Measurements from ENCODE around the gene KRT10.

Gene KRT10

GRCh38 chr17:40803617-40804082 is 18.8 kb downstream of the KRT10 start:
- peak; percentile 68 for DNase-seq (ENCODE audit: low spot score)

- no peak for DNase-seq (ENCODE audit: low spot score)
Observed at GRCh38 chr17:40801157-40801556, 21.3 kb downstream of the KRT10 start.

GRCh38 chr17:40800381-40800780 is 22.0 kb downstream of the KRT10 start:
- no peak for DNase-seq (ENCODE audit: low spot score)

GRCh38 chr17:40799859-40800258 is 22.6 kb downstream of the KRT10 start, which contains the start of gene KRT28:
Gene KRT28 (minus strand): TSS chr17:40799959. CDS start chr17:40799893, 66 bp downstream.
- DNase-seq (ENCODE audit: low spot score), result no peak

- no peak for DNase-seq (ENCODE audit: low spot score)
Observed at GRCh38 chr17:40796846-40797245, 25.6 kb downstream of the KRT10 start.

- DNase-seq (ENCODE audit: low spot score), result no peak
Observed at GRCh38 chr17:40795019-40795667, 27.3 kb downstream of the KRT10 start.

- DNase-seq (ENCODE audit: low spot score), result no peak
Observed at GRCh38 chr17:40794466-40794865, 27.9 kb downstream of the KRT10 start.

GRCh38 chr17:40793832-40794231 is 28.6 kb downstream of the KRT10 start:
- DNase-seq (ENCODE audit: low spot score), result no peak

GRCh38 chr17:40791787-40792436 is 30.5 kb downstream of the KRT10 start:
- DNase-seq (ENCODE audit: low spot score), result no peak

GRCh38 chr17:40791111-40791510 is 31.3 kb downstream of the KRT10 start:
- no peak for DNase-seq (ENCODE audit: low spot score)

- no peak for DNase-seq (ENCODE audit: low spot score)
Observed at GRCh38 chr17:40782450-40782849, 40.0 kb downstream of the KRT10 start, which contains the start of gene KRT27. Gene KRT27 (minus strand): TSS chr17:40782550. CDS start chr17:40782493, 57 bp downstream.

GRCh38 chr17:40779181-40779909 is 43.1 kb downstream of the KRT10 start:
- peak; percentile 4 for DNase-seq (ENCODE audit: low spot score)

- no peak for DNase-seq (ENCODE audit: low spot score)
Observed at GRCh38 chr17:40778461-40778860, 44.0 kb downstream of the KRT10 start.

- no peak for DNase-seq (ENCODE audit: low spot score)
Observed at GRCh38 chr17:40777971-40778370, 44.4 kb downstream of the KRT10 start.

GRCh38 chr17:40777459-40777858 is 45.0 kb downstream of the KRT10 start:
- DNase-seq (ENCODE audit: low spot score), result no peak

- DNase-seq (ENCODE audit: low spot score), result no peak
Observed at GRCh38 chr17:40775945-40776344, 46.5 kb downstream of the KRT10 start.

- no peak for DNase-seq (ENCODE audit: low spot score)
Observed at GRCh38 chr17:40772101-40772500, 50.3 kb downstream of the KRT10 start, which contains the start of gene KRT26. Gene KRT26 (minus strand): TSS chr17:40772201. CDS start chr17:40772113, 88 bp downstream.
